ENCODE results near the gene OR5AN1.

DNA sequence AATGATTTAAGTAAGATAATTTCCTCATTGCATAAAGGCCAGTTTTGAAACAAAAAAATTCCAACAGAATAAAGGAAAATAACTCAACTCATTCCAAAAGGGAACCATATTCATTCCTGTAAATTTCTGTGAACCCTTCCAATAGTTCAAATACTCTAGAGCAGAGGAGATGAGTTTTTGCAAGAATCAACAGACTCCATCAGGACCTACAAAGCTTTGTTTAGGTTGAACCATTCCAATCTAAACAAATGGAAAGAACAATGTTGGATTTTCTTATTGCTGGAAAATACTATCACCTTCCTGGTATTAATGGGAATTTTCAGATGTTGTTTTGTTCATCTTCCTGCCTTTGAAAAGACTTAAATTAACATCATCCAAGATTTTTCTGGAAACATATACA, 21.8 kb upstream of the OR5AN1 start:
- TF ChIP-seq, protein P1, sequence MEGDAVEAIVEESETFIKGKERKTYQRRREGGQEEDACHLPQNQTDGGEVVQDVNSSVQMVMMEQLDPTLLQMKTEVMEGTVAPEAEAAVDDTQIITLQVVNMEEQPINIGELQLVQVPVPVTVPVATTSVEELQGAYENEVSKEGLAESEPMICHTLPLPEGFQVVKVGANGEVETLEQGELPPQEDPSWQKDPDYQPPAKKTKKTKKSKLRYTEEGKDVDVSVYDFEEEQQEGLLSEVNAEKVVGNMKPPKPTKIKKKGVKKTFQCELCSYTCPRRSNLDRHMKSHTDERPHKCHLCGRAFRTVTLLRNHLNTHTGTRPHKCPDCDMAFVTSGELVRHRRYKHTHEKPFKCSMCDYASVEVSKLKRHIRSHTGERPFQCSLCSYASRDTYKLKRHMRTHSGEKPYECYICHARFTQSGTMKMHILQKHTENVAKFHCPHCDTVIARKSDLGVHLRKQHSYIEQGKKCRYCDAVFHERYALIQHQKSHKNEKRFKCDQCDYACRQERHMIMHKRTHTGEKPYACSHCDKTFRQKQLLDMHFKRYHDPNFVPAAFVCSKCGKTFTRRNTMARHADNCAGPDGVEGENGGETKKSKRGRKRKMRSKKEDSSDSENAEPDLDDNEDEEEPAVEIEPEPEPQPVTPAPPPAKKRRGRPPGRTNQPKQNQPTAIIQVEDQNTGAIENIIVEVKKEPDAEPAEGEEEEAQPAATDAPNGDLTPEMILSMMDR (IDR thresholded peaks at IDR 0.05; ENCODE audit: insufficient read depth, low read depth, low read length), result no peak
- TF ChIP-seq EZH2 (IDR thresholded peaks at IDR 0.05; ENCODE audit: insufficient read depth, low read length), result no peak
